Activated CD4-positive, CD25-positive, alpha-beta regulatory T cell treated with anti-CD3 and anti-CD28 coated beads, Interleukin-2, amount 50 U/mL, for 72 hours (primary cell): ENCODE results near the gene LTBP4.
"Not testable (repeated sequence)": the region's sequence is repeated elsewhere in the genome, so short reads cannot be mapped to it uniquely, and the experiment has no call there.

ENCODE experiments used
- DNase-seq: peaks from one replicate; pipeline ENCODE4 v3.0.0; 2021

LTBP4 gene

DNA sequence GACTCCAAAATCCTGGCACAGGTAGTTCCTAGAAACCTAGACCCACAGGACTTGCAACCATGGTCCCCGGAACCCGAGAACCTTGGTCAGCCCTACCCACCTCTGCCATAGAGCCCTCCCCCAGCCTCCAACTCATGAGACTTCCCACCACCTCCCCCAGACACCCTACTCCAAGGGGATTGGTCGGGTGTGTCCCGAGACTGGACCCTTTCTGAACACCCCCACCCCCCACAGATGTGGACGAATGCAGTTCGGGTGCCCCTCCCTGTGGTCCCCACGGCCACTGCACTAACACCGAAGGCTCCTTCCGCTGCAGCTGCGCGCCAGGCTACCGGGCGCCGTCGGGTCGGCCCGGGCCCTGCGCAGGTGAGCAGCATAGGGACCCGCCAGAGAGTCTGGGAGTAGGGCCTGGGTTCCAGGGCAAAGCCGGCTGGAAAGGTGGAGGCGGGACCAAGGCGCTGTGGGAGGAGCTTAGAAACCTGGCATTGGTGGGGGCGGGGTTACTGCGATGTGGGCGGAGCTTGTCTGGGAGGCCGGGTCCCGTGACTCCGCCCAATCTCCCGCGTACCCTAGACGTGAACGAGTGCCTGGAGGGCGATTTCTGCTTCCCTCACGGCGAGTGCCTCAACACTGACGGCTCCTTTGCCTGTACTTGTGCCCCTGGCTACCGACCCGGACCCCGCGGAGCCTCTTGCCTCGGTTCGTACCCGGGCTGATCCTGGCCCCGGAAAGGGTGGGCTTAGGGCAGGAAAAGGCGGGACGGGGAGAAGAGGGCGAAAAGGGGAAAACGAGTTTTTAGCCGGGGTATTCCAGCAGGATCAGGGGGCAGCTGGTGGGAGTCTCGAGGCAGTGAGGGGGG is 11.9 kb downstream of the LTBP4 start:
- peak; percentile 82 for DNase-seq

DNA sequence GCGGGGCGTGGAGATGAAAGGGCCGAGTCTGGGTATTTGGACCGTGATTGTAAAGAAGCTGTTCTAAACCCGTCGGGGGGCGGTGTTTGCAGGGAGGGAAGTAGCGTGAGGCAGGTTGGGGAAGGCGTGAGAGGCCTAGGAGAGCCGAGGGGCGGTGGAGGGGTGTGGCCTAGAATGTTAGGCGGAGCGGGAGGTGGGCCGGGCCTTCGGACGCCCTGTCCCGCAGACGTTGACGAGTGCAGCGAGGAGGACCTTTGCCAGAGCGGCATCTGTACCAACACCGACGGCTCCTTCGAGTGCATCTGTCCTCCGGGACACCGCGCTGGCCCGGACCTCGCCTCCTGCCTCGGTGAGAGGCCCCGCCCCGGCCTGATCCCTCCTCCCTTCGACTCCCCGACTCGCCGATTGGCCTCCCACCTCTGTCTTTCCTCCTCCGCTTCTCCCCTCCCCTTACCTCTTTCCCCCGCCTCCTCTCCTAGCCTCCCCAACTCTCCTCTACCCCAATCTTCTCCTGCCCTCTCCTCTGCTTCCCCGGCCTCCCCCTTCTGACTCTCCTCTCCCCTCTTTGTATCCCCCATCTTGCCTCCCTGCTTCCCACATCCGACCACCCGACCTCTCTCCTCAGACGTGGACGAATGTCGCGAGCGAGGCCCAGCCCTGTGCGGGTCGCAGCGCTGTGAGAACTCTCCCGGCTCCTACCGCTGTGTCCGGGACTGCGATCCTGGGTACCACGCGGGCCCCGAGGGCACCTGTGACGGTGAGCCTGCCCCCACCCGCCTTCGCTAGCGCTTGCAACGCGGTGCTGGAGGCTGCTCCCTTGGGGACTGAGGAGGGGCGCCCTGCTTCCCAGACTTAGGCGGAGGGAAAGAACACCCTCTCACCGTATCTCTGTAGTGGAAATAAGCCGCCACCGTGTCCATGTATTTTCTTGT is 12.8 kb downstream of the LTBP4 start:
- peak; percentile 85 for DNase-seq

DNA sequence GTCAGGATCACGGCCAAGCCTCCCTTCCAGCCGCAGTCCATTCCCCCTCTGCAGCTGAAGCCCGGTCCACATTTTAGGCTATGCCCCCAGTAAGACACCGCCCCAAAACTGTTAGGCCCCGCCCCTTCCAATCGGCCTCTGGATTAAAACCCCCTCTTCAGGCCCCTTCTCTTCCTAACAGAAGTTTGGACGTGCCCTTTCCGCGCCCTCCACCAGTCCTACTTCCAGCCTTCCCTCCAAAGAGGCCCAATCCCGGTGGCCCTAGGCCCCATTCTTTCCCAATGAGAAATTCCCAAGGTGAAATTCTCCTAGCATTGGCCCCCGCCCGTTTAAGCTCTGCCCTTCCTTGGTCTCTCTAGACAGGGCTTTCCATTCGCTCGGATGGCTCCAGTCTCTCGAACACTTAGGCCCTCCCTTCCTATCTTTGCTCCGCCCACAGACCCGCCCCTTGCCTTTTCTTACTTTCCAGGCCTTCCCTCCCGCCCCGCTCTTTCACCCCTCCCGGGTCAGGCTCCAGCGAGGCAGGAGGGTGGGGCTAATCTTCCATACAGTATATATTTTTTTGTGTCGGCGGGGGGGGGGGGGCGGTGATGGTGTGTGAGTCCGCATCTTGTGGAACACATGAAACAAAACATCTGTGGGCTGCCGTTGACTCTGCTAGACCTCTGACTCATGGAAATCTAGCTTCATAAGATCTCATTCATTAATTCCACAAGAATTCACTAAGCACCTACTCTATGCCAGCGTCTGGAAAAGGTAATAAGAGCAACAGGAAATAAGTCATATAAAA is 13.6 kb downstream of the LTBP4 start:
- peak; percentile 81 for DNase-seq

- no peak for DNase-seq
Observed at GRCh38 chr19:40616178-40616577, 15.0 kb downstream of the LTBP4 start.

- DNase-seq: no peak
Observed at GRCh38 chr19:40616941-40617340, 15.8 kb downstream of the LTBP4 start.

GRCh38 chr19:40617961-40618360 is 16.8 kb downstream of the LTBP4 start:
- DNase-seq: no peak

DNA sequence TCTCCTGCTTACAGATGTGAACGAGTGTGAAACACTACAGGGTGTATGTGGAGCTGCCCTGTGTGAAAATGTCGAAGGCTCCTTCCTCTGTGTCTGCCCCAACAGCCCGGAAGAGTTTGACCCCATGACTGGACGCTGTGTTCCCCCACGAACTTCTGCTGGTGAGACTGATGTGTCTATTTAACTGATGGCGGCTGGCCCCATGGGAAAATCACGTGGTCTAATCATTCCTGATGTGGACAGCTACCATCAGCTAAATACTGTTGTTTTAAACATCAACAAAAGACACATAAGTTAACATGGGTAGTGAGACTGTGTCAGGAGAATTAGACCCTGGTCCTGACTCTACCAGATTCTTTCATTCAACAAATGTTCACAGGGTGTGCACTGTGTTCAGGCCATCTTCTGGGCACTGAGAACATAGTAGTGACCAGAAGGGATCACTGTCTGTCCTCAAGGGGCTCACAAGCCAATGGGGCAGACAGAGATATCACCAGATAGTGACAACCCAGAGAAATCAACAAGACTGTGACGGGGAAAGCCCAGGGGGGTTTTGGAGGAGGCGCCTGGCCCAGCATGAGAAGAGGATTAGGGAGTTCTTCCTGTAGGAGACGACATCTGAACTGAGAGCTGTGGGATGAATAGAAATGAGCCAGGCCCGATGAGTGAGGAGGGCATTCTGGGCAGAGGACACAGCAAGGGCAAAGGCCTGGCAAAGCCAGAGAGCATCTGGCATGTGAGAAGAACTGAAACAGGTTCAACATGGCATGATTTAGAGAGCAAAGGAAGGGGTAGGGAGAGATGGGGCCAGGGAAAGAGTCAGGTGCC is 18.4 kb downstream of the LTBP4 start:
- no peak for DNase-seq

GRCh38 chr19:40620161-40620485 is 19.0 kb downstream of the LTBP4 start:
- no peak for DNase-seq

DNA sequence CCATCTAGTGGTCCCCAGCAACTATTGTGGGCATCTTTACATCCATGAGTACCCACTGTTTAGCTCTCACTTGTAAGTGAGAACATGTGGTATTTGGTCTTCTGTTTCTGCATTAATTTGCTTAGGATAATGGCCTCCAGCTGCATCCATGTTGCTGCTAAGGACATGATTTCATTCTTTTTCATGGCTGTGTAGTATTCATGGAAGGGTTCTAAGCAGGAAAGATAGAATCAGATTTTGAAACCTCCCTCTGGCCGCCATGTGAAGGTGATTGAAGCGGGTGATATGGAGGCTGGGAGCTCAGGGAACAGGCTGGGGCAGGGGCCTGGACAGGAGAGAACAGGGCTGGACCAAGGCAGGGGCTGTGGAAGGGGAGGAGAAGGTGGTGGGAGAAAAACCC is 20.1 kb downstream of the LTBP4 start:
- no peak for DNase-seq

DNA sequence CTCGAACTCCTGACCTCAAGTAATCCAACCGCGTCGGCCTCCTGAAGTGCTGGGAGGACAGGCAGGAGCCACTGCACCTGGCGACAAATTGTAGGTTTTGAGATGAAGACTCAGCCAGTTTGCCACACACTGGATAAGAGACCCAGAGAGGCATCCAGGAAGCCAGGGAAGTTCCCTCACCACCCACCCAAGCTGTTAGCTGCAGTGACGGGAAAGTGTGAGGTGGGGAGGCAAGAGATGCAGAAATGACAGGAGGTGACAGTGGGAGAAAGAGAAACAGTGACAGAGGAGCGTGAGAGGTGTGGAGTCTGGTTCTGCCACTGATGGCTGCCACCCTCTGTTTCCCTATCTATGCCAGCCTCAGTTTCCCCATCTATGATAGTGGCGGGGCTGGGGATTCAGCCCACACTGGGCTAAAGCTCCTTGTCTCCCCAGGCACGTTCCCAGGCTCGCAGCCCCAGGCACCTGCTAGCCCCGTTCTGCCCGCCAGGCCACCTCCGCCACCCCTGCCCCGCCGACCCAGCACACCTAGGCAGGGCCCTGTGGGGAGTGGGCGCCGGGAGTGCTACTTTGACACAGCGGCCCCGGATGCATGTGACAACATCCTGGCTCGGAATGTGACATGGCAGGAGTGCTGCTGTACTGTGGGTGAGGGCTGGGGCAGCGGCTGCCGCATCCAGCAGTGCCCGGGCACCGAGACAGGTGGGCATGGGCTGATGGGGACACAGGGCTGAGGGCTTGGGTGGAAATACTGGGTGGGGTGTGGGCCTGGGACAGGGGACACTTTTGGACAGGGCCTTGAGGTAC is 21.0 kb downstream of the LTBP4 start:
- DNase-seq: no peak

- DNase-seq: no peak
Observed at GRCh38 chr19:40622773-40623075, 21.6 kb downstream of the LTBP4 start.

DNA sequence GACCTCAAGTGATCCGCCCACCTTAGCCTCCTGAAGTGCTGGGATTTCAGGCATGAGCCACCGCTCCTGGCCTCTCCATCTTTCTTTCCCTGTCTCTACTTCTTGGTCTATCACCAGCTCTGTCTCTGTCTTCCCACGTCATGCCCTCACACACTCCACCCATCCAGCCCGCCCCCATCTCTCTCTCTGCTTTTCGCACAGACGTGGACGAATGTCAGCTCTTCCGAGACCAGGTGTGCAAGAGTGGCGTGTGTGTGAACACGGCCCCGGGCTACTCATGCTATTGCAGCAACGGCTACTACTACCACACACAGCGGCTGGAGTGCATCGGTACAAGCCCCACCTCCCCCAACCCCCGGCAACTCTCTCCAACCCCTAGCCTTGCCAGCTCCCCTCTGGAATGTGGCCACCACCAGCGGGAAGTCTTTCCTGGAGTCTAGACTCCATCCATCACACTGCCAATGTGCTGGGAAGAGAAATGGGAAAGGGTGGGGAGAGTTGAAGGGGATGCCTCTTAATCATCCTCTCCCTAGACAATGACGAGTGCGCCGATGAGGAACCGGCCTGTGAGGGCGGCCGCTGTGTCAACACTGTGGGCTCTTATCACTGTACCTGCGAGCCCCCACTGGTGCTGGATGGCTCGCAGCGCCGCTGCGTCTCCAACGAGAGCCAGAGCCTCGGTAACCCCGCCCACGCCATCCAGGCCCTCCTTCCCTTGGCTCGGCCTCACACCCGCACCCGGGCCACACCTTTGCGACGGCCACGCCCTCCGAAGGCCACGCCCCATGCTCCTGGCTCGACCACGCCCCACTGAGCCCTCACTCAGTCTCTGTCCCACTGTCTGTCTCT is 22.5 kb downstream of the LTBP4 start:
- no peak for DNase-seq

DNA sequence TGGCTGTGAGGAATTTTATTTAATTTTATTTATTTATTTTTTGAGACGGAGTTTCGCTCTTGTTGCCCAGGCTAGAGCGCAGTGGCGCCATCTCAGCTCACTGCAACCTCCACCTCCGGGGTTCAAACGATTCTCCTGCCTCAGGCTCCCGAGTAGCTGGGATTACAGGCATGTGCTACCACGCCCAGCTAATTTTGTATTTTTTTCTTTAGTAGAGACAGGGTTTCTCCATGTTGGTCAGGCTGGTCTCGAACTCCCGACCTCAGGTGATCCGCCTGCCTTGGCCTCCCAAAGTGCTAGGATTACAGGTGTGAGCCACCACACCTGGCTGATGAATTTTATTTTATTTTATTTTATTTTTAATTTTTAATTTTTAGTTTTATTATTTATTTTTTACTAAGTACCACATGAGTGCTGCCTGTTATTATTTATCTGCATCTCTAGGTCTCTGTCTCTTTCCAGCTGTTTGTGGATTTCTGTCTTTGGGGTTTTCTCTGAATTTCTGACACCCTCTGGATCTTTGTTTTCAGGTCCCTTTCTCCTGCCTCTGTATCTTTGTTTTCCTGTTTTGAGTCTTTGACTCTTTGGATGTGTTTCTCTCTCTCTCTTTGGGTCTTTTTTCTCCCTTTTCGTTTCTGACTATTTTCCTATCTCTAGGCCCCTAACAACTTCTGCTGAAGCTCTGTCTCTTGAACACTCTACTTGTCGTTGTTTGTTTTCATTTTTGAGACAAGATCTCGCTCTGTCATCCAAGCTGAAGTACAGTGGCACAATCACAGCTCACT is 23.4 kb downstream of the LTBP4 start:
- not testable (repeated sequence) for DNase-seq

- DNase-seq: no peak
Observed at GRCh38 chr19:40625406-40626120, 24.4 kb downstream of the LTBP4 start.

GRCh38 chr19:40626918-40627317 is 25.7 kb downstream of the LTBP4 start:
- no peak for DNase-seq

GRCh38 chr19:40627486-40628279 is 26.5 kb downstream of the LTBP4 start:
- DNase-seq: no peak

GRCh38 chr19:40629346-40629745 is 28.2 kb downstream of the LTBP4 start:
- no peak for DNase-seq

DNA sequence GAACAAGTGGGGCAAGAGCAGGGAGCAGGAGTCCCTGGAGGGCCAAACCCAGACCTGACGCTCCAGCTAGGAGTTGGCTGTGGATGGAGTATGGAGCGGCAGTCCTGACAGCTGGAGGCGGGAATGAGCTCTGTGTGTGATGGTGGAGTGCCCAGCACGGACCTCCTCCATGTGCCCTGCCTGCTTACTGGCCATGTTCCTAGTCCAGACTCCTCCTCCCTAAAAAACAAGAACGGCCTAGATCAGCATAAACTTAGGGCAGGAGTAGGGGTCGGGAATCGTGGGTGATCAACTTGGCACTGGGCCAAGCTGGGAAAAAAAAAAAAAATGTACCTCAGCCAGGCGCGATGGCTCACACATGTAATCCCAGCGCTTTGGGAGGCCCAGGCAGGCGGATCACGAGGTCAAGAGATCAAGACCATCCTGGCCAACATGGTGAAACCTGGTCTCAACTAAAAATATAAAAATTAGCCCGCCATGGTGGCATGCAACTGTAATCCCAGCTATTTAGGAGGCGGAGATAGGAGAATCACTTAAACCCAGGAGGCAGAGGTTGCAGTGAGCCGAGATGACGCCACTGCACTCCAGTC is 29.5 kb downstream of the LTBP4 start:
- DNase-seq: no peak
